K562 (cell line): ENCODE data around the gene WWOX. TPM values are rescaled to one million over a fixed set of nuclear protein-coding genes. Genes with fewer than 3 reads are reported as not detected.

Experiments used
- ATAC-seq: fragments of 200-7000 bp; cut with Tn5 transposase; 3 replicates; pipeline ENCODE4 v1.9.1; 2020; ENCODE audit warnings: moderate library complexity
- BruUV-seq: library from RNA; stranded (reverse); fragments of 400-500 nt; replicated peaks from 2 replicates; lab custom pipeline; 2021; lab: Mats Ljungman, UMichigan
- CTCF ChIA-PET: fragments of 300-600 bp; formaldehyde crosslinking; extraction: SDS; loops from one replicate; lab custom pipeline; 2021; ENCODE audit warnings: low intra/inter-chr PET ratio; lab: Yijun Ruan, JAX
- POLR2A ChIA-PET: fragments of 300-600, 350-650 bp; sonication (Branson Sonifier 250); formaldehyde crosslinking; extraction: SDS; loops from one replicate; lab custom pipeline; 2021; ENCODE audit warnings: antibody characterized with exemption, inconsistent platforms; lab: Yijun Ruan, JAX
- DNase-seq, 4 experiments: peaks; one replicate each; pipeline versions ENCODE4 v3.0.0 to v3.0.0-alpha.2; 2011 to 2018; ENCODE audit warnings: low spot score in 3 of 4, mixed read lengths in 3 of 4; ENCODE audit errors: extremely low read depth in 1 of 4
- FAIRE-seq: peaks from 2 replicates; lab custom pipeline; 2011; peaks lifted over from hg19 to GRCh38; lab: Jason Lieb, UNC
- H2AFZ ChIP-seq: 2 replicates; pipeline ENCODE4 v1.6.0; 2011; ENCODE audit warnings: low read depth, low read length, control low read depth, inconsistent platforms
- H3K27ac ChIP-seq: fragments of 200-600 bp; 3 replicates; pipeline ENCODE4 v1.8.0; 2011; ENCODE audit warnings: low read depth, mild to moderate bottlenecking, control low read depth, inconsistent platforms, low read length, moderate library complexity, mixed read lengths; ENCODE audit errors: extremely low read depth
- H3K27me3 ChIP-seq, 2 experiments: fragments of 300-600 bp in 1 of 2; 2 replicates in 1 of 2; 3 replicates in 1 of 2; pipeline versions ENCODE4 v1.6.0 to v1.8.0; 2011; ENCODE audit warnings: inconsistent platforms in 2 of 2, low read length in 2 of 2, mild to moderate bottlenecking in 1 of 2, mixed read lengths in 1 of 2, moderate library complexity in 1 of 2; ENCODE audit not compliant: control insufficient read depth in 2 of 2, insufficient read depth in 2 of 2
- H3K36me3 ChIP-seq: fragments of 300-600 bp; 3 replicates; pipeline ENCODE4 v1.8.0; 2011; ENCODE audit warnings: mild to moderate bottlenecking, low read length, inconsistent platforms; ENCODE audit not compliant: control insufficient read depth, insufficient read depth
- H3K4me1 ChIP-seq, 2 experiments: fragments of 200-600 bp in 1 of 2; replicated peaks in 1 of 2; 2 replicates in 1 of 2; 3 replicates in 1 of 2; pipeline versions ENCODE4 v1.5.1 to v1.8.0; 2011; ENCODE audit warnings: inconsistent platforms in 2 of 2, low read length in 2 of 2, mild to moderate bottlenecking in 1 of 2, mixed read lengths in 1 of 2, moderate library complexity in 1 of 2; ENCODE audit not compliant: control insufficient read depth in 2 of 2, insufficient read depth in 2 of 2
- H3K4me2 ChIP-seq: 2 replicates; pipeline ENCODE4 v1.6.1; 2011; ENCODE audit warnings: low read length, control low read depth, inconsistent platforms, mixed read lengths; ENCODE audit not compliant: insufficient read depth
- H3K4me3 ChIP-seq: fragments of 200-600 bp; sonication (generic), shearing (Covaris generic); 2 replicates; pipeline ENCODE4 v1.5.1; 2016; ENCODE audit warnings: control low read depth, inconsistent platforms
- H3K79me2 ChIP-seq: fragments of 200-600 bp; 3 replicates; pipeline ENCODE4 v1.8.0; 2011; ENCODE audit warnings: low read length, inconsistent platforms; ENCODE audit not compliant: control insufficient read depth, insufficient read depth
- H3K9ac ChIP-seq, 2 experiments: 2 replicates each; pipeline versions ENCODE4 v1.6.0 to v1.6.1; 2011; ENCODE audit warnings: low read depth in 2 of 2, low read length in 2 of 2, control low read depth in 1 of 2, inconsistent platforms in 1 of 2, mild to moderate bottlenecking in 1 of 2, mixed read lengths in 1 of 2; ENCODE audit not compliant: insufficient read depth in 1 of 2
- H3K9me1 ChIP-seq: one replicate; pipeline ENCODE4 v1.6.0; 2011; ENCODE audit warnings: inconsistent platforms, mild to moderate bottlenecking, low read length, moderate library complexity; ENCODE audit not compliant: control insufficient read depth, insufficient read depth
- H3K9me3 ChIP-seq: replicated peaks from 2 replicates; pipeline ENCODE4 v1.5.1; 2011; ENCODE audit warnings: low read depth, low read length, inconsistent platforms; ENCODE audit not compliant: control insufficient read depth, insufficient read depth
- H4K20me1 ChIP-seq: replicated peaks from 2 replicates; pipeline ENCODE4 v1.6.1; 2011; ENCODE audit warnings: low read length, inconsistent platforms, mixed read lengths; ENCODE audit not compliant: control insufficient read depth, insufficient read depth
- ARHGAP35 ChIP-seq: fragments of 450-650 bp; IDR thresholded peaks from 2 replicates; pipeline ENCODE4 v1.6.1; 2018; ENCODE audit not compliant: partially characterized antibody
- HNRNPLL ChIP-seq: fragments of 200-400 bp; formaldehyde crosslinking; IDR thresholded peaks from 2 replicates; pipeline ENCODE4 v1.6.1; 2017; ENCODE audit warnings: low read length, low read depth, mild to moderate bottlenecking; ENCODE audit not compliant: poor library complexity, severe bottlenecking
- KLF13 ChIP-seq: fragments of 450-650 bp; IDR thresholded peaks from 2 replicates; pipeline ENCODE4 v1.6.1; 2016; ENCODE audit warnings: missing genetic modification characterization, low read depth, mild to moderate bottlenecking, missing compliant biosample characterization, moderate library complexity, borderline replicate concordance
- SMC3 ChIP-seq: conservative IDR thresholded peaks from 2 replicates; pipeline ENCODE4 v1.6.1; 2011; ENCODE audit warnings: low read depth, low read length, improper control_type of control experiment; ENCODE audit not compliant: insufficient read depth
- WGBS: fragments of 100-300 bp; shearing (Covaris generic); methylation state at CpG from one replicate; pipeline ENCODE4 v1.1.6; 2016; ENCODE audit warnings: low coverage, mixed read lengths; ENCODE audit not compliant: insufficient coverage; ENCODE audit errors: missing lambda C conversion rate; 5-methylcytosine and 5-hydroxymethylcytosine counted together
- in situ Hi-C: fragments of 300-500 bp; cut with MboI; formaldehyde crosslinking; loops from 4 replicates; pipeline ENCODE4 v1.15.0; 2018; ENCODE audit warnings: inconsistent platforms, mixed read lengths
- intact Hi-C: fragments of 100-400 bp; cut with micrococcal nuclease; formaldehyde crosslinking; loops from 2 replicates; pipeline ENCODE4 v1.14.2; 2022
- polyA plus RNA-seq, 8 experiments: library from polyadenylated mRNA; depleted of rRNA in 4 of 8; stranded (reverse) in 5 of 8; unstranded in 3 of 8; fragments of >200 nt; fragmentation: Nextera tagmentation in 2 of 8; fragmentation: Illumina TruSeq in 1 of 8; extraction: Ambion mirVana in 2 of 8; extraction: Trizol in 1 of 8; gene quantifications; 2 replicates each; pipeline versions ENCODE4 v1.2.1 to v1.2.3, GENCODE V29; 2011 to 2014; ENCODE audit warnings: inconsistent platforms in 1 of 8, missing spikeins in 1 of 8
- total RNA-seq, 7 experiments: library from RNA; depleted of rRNA in 6 of 7; stranded (reverse); fragments of >200 nt in 6 of 7; fragmentation: Illumina TruSeq in 2 of 7; extraction: Trizol in 2 of 7; gene quantifications; 2 replicates each; pipeline versions ENCODE4 v1.2.1 to v1.2.3, GENCODE V29; 2011 to 2021; ENCODE audit warnings: low replicate concordance in 1 of 7
- TF ChIP-seq, protein P1 (sequence below): fragments of 450-650 bp; formaldehyde crosslinking; IDR thresholded peaks from 2 replicates; pipeline ENCODE4 v1.4.0; 2020; ENCODE audit warnings: mild to moderate bottlenecking
- TF ChIP-seq, protein P2 (sequence below): fragments of 250-450 bp; sonication (Bioruptor Pico); IDR thresholded peaks from 2 replicates; pipeline ENCODE4 v1.9.0; 2021; ENCODE audit warnings: mild to moderate bottlenecking
- TF ChIP-seq, protein P3 (sequence below): sonication (generic); formaldehyde crosslinking; IDR thresholded peaks from 2 replicates; pipeline ENCODE4 v1.8.0; 2022; ENCODE audit warnings: mild to moderate bottlenecking, missing genetic modification reagents
- TF ChIP-seq, protein P4 (sequence below): fragments of 200-800 bp; sonication (Bioruptor generic); IDR thresholded peaks from 2 replicates; pipeline ENCODE4 v1.6.1; 2016; ENCODE audit warnings: missing genetic modification characterization, missing compliant biosample characterization

The WWOX gene
- total and polyA plus RNA-seq, 9 of the 15 experiments (the other 6 are each of a cell fraction or from before 2014, with no cell fraction given): 1.6 to 22.7 (median 8.1) TPM

GRCh38 chr16:79215289-79215688 lies 1115.8 kb downstream of the WWOX start:
- no peak overlapping the region for H3K27ac ChIP-seq
- intact Hi-C loops (no loop called here), in situ Hi-C loops (no loop called here)
- no peak for FAIRE-seq
- no peaks in the 10 kb centered on the region for H3K79me2 ChIP-seq
- ChIA-PET CTCF (no interaction called here), POLR2A (interaction anchor here (1.0 kb wide), 1 partner anchor 10 kb away, joined by 4 read pairs; no protein-coding TSS in a partner anchor)
- ATAC-seq: no peak
- no peaks in the 10 kb centered on the region for H3K9me3 ChIP-seq
- no peaks in the 10 kb centered on the region for H3K36me3 ChIP-seq
- H3K4me2 ChIP-seq: no peak overlapping the region
- peaks cover 2 to 8% of the 10 kb centered on the region in 2 experiments; a peak in 3 of 5 replicates for H3K27me3 ChIP-seq
- no peak overlapping the region for H3K4me3 ChIP-seq
- H3K9me1 ChIP-seq: no peaks in the 10 kb centered on the region
- no TSS peak for BruUV-seq
- 2% methylated on average over 4 of the region's 4 CpGs for WGBS
- TF ChIP-seq ARHGAP35 (no peak), KLF13 (tag) (no peak), SMC3 (no peak), HNRNPLL (no peak)
- TF ChIP-seq, protein P1, sequence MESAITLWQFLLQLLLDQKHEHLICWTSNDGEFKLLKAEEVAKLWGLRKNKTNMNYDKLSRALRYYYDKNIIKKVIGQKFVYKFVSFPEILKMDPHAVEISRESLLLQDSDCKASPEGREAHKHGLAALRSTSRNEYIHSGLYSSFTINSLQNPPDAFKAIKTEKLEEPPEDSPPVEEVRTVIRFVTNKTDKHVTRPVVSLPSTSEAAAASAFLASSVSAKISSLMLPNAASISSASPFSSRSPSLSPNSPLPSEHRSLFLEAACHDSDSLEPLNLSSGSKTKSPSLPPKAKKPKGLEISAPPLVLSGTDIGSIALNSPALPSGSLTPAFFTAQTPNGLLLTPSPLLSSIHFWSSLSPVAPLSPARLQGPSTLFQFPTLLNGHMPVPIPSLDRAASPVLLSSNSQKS (CRISPR knock-in tag): no peak
- TF ChIP-seq, protein P2, sequence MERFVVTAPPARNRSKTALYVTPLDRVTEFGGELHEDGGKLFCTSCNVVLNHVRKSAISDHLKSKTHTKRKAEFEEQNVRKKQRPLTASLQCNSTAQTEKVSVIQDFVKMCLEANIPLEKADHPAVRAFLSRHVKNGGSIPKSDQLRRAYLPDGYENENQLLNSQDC (CRISPR knock-in tag): no peak
- TF ChIP-seq, protein P3, sequence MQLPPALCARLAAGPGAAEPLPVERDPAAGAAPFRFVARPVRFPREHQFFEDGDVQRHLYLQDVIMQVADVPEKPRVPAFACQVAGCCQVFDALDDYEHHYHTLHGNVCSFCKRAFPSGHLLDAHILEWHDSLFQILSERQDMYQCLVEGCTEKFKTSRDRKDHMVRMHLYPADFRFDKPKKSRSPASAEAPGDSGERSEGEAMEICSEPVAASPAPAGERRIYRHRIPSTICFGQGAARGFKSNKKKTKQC (CRISPR knock-in tag): no peak
- TF ChIP-seq, protein P4, sequence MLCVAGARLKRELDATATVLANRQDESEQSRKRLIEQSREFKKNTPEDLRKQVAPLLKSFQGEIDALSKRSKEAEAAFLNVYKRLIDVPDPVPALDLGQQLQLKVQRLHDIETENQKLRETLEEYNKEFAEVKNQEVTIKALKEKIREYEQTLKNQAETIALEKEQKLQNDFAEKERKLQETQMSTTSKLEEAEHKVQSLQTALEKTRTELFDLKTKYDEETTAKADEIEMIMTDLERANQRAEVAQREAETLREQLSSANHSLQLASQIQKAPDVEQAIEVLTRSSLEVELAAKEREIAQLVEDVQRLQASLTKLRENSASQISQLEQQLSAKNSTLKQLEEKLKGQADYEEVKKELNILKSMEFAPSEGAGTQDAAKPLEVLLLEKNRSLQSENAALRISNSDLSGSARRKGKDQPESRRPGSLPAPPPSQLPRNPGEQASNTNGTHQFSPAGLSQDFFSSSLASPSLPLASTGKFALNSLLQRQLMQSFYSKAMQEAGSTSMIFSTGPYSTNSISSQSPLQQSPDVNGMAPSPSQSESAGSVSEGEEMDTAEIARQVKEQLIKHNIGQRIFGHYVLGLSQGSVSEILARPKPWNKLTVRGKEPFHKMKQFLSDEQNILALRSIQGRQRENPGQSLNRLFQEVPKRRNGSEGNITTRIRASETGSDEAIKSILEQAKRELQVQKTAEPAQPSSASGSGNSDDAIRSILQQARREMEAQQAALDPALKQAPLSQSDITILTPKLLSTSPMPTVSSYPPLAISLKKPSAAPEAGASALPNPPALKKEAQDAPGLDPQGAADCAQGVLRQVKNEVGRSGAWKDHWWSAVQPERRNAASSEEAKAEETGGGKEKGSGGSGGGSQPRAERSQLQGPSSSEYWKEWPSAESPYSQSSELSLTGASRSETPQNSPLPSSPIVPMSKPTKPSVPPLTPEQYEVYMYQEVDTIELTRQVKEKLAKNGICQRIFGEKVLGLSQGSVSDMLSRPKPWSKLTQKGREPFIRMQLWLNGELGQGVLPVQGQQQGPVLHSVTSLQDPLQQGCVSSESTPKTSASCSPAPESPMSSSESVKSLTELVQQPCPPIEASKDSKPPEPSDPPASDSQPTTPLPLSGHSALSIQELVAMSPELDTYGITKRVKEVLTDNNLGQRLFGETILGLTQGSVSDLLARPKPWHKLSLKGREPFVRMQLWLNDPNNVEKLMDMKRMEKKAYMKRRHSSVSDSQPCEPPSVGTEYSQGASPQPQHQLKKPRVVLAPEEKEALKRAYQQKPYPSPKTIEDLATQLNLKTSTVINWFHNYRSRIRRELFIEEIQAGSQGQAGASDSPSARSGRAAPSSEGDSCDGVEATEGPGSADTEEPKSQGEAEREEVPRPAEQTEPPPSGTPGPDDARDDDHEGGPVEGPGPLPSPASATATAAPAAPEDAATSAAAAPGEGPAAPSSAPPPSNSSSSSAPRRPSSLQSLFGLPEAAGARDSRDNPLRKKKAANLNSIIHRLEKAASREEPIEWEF: no peak
- no peaks in the 10 kb centered on the region for H3K4me1 ChIP-seq
- H3K9ac ChIP-seq: no peak overlapping the region
- H2AFZ ChIP-seq: no peak overlapping the region
- no peak for DNase-seq
- 0 out of 2 replicates have a peak, but pooled peaks cover under 1% of the 10 kb centered on the region for H4K20me1 ChIP-seq
